RWPE2 (cell line): ENCODE data around the gene GPHN.

Source experiments
- ATAC-seq: fragments of 200-7000 bp; cut with Tn5 transposase; 3 replicates; pipeline ENCODE4 v1.9.1; 2021; ENCODE audit warnings: low read depth
- DNase-seq: peaks from one replicate; pipeline ENCODE4 v3.0.0-alpha.2; 2020; ENCODE audit warnings: low spot score
- H3K27ac ChIP-seq: fragments of 450-650 bp; 2 replicates; pipeline ENCODE4 v1.5.1; 2017; ENCODE audit warnings: mild to moderate bottlenecking; ENCODE audit not compliant: poor library complexity, severe bottlenecking
- H3K27me3 ChIP-seq: fragments of 250-450 bp; sonication (Bioruptor Pico); 2 replicates; pipeline ENCODE4 v1.5.1; 2021; ENCODE audit warnings: mild to moderate bottlenecking, moderate library complexity; ENCODE audit not compliant: insufficient read depth, poor library complexity, severe bottlenecking
- H3K36me3 ChIP-seq: fragments of 250-450 bp; sonication (Bioruptor Pico); 2 replicates; pipeline ENCODE4 v1.5.1; 2020; ENCODE audit warnings: low read depth, mild to moderate bottlenecking, moderate library complexity
- H3K4me1 ChIP-seq: fragments of 250-450 bp; sonication (Bioruptor Pico); 2 replicates; pipeline ENCODE4 v1.5.1; 2021; ENCODE audit warnings: mild to moderate bottlenecking, moderate library complexity; ENCODE audit not compliant: insufficient read depth, poor library complexity, severe bottlenecking
- H3K4me3 ChIP-seq: fragments of 250-450 bp; sonication (Bioruptor Pico); 2 replicates; pipeline ENCODE4 v1.5.1; 2021; ENCODE audit warnings: mild to moderate bottlenecking, moderate library complexity; ENCODE audit not compliant: severe bottlenecking
- H3K9me3 ChIP-seq: fragments of 250-450 bp; sonication (Bioruptor Pico); 2 replicates; pipeline ENCODE4 v1.5.1; 2021; ENCODE audit warnings: mild to moderate bottlenecking, moderate library complexity; ENCODE audit not compliant: severe bottlenecking
- TF ChIP-seq, protein P1 (sequence below): fragments of 450-650 bp; IDR thresholded peaks from one replicate; pipeline ENCODE4 v1.5.1; 2017; ENCODE audit warnings: mild to moderate bottlenecking, moderate library complexity; ENCODE audit not compliant: poor library complexity, severe bottlenecking

GPHN gene

DNA sequence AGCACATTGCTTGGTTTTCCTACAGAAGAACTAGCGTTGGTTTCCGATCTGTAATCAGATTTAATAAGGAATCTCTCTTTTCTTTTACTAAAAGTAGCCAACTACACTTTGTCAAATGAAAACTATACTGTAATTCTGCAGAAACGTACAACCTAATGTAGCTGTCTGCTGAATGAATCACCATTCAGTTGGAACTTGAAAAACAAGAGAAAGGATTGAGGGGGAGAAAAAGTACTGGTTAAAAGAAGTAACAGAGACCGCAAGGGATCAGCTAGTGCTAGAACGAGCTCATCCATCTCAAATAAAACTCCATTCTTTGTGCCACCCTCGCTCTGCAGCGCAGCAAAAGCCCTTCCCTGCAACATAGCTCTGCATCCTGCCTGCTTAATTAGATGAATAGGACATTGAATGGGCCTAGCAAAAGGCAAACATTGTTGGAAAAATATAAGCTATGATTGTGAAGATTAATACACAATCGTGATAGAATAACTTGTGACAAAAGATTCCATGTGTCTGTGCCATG lies 683.9 kb downstream of the GPHN start:
- no peaks in the 10 kb centered on the region for H3K36me3 ChIP-seq

DNA sequence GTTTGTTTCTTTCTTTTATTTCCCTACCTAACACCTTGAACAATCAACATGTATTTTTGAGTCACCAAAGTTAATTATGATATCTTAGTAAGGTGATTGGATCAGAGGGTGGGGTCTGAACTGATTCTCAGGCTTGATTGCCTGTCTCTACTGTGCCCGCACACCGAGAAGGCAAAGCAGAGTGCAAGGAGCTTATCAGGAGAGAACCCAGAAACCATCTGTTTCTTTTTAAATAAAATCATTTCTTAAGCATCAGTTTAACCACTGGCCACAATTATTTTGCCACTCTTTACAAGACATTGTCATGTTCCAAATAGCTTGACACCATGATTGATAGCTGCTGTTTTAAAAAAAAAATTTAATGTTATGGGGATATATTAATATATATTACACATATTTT lies 684.4 kb downstream of the GPHN start:
- Histone ChIP-seq H3K4me1 (peaks cover 13% of the 10 kb centered on the region), H3K36me3 (no peaks in the 10 kb centered on the region), H3K27me3 (no peaks in the 10 kb centered on the region), H3K4me3 (no peak overlapping the region), H3K27ac (no peak overlapping the region), H3K9me3 (no peaks in the 10 kb centered on the region)
- TF ChIP-seq, protein P1, sequence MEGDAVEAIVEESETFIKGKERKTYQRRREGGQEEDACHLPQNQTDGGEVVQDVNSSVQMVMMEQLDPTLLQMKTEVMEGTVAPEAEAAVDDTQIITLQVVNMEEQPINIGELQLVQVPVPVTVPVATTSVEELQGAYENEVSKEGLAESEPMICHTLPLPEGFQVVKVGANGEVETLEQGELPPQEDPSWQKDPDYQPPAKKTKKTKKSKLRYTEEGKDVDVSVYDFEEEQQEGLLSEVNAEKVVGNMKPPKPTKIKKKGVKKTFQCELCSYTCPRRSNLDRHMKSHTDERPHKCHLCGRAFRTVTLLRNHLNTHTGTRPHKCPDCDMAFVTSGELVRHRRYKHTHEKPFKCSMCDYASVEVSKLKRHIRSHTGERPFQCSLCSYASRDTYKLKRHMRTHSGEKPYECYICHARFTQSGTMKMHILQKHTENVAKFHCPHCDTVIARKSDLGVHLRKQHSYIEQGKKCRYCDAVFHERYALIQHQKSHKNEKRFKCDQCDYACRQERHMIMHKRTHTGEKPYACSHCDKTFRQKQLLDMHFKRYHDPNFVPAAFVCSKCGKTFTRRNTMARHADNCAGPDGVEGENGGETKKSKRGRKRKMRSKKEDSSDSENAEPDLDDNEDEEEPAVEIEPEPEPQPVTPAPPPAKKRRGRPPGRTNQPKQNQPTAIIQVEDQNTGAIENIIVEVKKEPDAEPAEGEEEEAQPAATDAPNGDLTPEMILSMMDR: no peak
- DNase-seq (no peak), ATAC-seq (no peak)

More for the DNA sequence above, 683.9 kb downstream of the GPHN start:
- Histone ChIP-seq H3K27ac (no peak overlapping the region), H3K27me3 (no peaks in the 10 kb centered on the region), H3K4me1 (peaks cover 18% of the 10 kb centered on the region), H3K9me3 (no peaks in the 10 kb centered on the region), H3K4me3 (no peak overlapping the region)
- TF ChIP-seq, protein P1: no peak
- no peak for ATAC-seq
- no peak for DNase-seq

GRCh38 chr14:67195279-67195678 lies 687.3 kb downstream of the GPHN start:
- DNase-seq: no peak
- TF ChIP-seq, protein P1: no peak
- Histone ChIP-seq H3K27ac (no peak overlapping the region), H3K4me1 (no peaks in the 10 kb centered on the region), H3K36me3 (no peaks in the 10 kb centered on the region), H3K27me3 (no peaks in the 10 kb centered on the region), H3K9me3 (no peaks in the 10 kb centered on the region), H3K4me3 (no peak overlapping the region)
- no peak for ATAC-seq

- no peak overlapping the region for H3K27ac ChIP-seq
- TF ChIP-seq, protein P1: no peak
- no peak overlapping the region for H3K4me3 ChIP-seq
- H3K36me3 ChIP-seq: no peaks in the 10 kb centered on the region
- H3K27me3 ChIP-seq: no peaks in the 10 kb centered on the region
- no peaks in the 10 kb centered on the region for H3K4me1 ChIP-seq
- ATAC-seq (0 out of 3 replicates have a peak, but pooled peaks have one; percentile 31), DNase-seq (no peak)
- H3K9me3 ChIP-seq: no peaks in the 10 kb centered on the region
Observed at GRCh38 chr14:67199016-67199415, 691.1 kb downstream of the GPHN start.

GRCh38 chr14:67207810-67208209 lies 699.9 kb downstream of the GPHN start:
- Histone ChIP-seq H3K4me1 (no peaks in the 10 kb centered on the region), H3K4me3 (no peak overlapping the region), H3K36me3 (no peaks in the 10 kb centered on the region), H3K9me3 (no peaks in the 10 kb centered on the region), H3K27me3 (no peaks in the 10 kb centered on the region), H3K27ac (no peak overlapping the region)
- DNase-seq (no peak), ATAC-seq (no peak)
- TF ChIP-seq, protein P1: no peak
